HuH-7 (cell line): Measurements from ENCODE around the gene ARHGAP4.

Source experiments
- DNase-seq: peaks from one replicate; pipeline ENCODE4 v3.0.0; 2011; ENCODE audit warnings: low spot score

Gene ARHGAP4

DNA sequence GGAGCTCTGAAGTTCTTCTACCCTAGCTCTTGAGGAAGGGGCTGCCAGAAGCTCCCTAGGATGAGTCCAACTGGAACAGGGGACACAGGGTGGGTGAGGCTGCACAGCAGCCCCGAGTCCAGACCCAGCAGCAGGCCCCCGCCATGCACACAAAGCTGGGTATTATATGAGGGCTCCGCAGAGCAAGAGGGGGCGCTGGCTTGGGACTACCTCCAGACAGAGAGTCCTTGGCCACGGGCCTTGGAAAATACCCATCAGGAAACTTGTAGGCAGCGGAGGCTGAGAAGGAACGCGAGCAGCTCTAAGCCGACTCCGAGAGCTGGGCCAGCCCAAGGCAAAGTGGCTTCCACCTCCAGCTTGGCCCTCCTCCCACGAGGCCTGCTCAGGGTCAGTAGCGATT lies 37.5 kb upstream of the ARHGAP4 start:
- DNase-seq: no peak

DNA sequence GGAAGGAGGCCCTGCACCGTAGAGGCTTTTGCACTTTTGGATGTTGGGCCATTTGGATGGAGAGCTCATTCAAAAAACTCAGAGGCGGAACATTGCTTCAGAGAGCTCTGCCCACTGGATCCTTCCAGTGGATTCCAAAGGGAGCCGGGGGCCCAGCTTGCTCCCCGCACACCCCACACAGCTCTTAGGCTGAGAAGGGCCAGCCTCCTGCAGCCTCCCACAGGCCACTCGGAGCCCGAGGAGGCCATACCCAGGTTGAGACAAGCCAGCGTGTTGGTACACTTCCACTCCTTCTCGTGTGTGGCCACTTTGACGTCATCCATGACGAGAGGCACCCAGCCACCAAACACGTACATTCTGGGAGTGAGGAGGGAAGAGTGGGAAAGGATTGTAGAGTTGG lies 35.2 kb upstream of the ARHGAP4 start:
- DNase-seq: no peak

DNA sequence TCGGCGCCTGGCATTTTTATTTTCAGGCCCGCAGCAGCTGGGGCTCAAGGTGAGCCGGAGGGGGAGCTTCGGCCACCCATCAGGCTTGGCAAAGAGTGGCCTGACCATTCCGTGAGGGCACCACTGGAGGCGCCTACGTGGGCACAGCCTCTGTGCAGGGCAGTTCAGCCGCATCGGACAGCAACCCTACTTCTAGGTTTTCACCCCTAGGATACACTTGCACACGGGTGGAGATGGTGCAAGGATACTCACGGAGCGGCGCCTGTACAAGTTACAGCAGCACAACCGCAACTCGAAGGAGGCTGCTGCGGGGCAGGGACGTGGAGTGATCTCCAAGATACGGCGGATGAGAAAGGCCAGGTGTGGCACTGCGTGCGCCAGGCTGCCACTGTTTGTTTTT lies 34.7 kb upstream of the ARHGAP4 start:
- DNase-seq: no peak

DNA sequence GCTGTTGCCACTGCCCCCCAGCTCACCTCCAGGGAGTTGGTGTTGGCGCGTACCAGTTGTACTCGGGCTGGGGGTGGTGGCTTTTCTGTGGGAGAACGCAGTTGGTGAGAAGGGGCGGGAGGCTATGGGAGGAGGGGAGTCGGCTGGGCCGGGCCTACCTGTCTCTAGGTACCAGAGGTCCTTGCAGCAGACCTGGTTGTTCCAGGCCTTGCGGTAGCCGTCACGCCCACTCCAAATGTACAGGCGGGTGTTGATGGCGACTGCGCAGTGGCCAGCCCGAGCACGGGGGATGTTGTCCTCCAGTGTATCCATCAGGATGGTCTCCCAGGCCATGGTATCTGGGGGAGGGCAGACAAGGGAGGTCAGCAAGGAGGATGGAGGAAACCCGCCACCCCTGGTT lies 34.0 kb upstream of the ARHGAP4 start:
- DNase-seq: no peak

DNA sequence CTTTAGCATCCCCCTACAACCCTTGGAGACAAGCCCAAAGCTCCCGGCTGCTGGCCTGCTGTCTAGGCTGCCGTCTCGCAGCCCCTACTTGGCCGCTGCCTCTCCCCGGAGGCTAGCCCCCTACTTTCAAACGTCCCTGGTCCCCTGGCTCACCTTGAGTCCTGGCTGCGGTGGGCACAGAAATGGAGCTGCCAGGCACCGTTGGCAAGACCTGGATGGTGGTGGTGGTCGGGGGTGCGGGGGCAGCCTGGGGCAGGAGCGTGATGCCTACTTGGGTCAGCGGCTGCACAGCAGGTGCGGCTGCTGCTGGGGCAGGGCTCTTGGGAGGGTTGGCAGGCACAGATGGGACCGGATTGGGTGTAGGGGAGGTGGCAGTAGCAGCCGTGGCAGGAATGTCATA lies 33.6 kb upstream of the ARHGAP4 start:
- no peak for DNase-seq

DNA sequence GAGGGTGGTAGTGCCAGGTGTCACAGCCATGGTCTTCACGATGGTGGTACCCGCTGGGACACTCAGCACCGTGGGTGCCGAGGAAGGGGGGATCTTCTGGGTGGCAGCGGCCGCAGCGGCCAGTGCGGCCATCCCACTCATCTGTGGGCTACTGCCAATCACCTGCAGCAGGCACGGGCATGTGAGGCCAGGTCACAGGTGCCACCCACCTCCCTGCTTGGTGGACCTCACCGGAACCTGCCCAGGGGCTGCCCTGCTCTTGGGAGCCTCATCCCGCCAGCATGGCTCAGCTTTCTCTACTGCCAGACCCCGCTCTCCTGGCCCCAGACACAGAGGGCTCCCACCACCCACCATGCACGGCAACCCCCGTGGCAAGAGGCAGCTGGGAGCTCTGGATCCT lies 32.5 kb upstream of the ARHGAP4 start:
- no peak for DNase-seq

DNA sequence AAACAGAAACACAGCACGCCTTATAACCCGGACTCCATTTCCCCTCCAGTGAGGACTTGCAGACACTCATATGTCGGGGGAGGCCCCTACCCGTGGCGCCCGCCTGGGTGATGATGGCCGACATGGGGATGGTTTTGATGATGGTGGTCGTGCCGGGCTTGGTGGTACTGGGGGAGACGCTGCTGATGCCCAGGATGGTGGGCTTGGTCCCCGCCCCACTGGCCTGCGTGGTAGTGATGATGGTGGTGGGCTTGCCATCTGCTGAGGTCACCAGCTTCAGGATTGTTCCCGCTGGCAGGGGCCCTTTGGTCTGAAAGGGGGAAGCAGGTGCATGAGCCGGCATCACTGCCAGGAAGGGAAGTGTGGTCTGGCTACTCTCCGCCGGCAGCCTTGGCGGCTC lies 31.2 kb upstream of the ARHGAP4 start:
- no peak for DNase-seq

DNA sequence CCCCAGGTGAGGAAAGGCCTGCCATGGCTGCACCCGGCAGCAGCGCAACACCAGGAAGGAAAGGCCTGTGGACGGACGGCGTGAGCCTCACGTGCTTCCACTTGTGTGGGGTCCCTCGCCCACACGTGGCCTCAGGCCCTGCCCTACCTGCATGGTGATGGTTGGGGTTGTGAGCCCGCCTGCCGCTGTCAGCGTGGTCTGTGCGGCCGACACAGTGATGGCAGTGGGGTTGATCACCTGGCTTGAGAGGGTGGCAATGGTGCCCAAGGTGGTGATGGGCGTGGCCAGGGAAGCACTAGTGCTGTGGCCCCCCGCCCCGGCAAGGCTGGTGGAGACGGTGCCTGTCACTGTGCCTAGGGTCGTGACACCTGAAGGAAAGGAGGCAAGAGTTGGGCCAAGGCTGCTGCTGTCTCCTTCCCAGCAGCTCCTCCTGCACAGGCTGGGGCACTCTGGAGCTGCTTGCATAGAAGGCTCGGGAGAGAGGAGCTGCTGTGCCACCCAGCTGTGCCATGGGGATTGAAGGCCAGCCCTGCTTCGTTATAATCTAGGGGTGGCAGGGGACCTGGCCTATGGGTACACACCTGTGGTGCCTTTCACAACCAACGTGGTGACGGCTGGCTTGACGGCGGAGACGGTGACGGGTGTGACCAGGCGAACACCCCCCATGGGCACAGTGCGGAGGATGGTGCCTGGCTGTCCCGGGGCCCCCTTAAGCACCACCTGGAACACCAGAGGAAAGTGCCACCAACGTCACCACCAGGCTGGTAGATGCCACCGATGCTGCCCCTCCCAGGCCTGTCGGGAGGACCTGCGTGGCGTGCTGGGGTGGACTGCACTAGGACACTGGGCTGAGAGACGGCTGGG lies 30.2 kb upstream of the ARHGAP4 start:
- no peak for DNase-seq

DNA sequence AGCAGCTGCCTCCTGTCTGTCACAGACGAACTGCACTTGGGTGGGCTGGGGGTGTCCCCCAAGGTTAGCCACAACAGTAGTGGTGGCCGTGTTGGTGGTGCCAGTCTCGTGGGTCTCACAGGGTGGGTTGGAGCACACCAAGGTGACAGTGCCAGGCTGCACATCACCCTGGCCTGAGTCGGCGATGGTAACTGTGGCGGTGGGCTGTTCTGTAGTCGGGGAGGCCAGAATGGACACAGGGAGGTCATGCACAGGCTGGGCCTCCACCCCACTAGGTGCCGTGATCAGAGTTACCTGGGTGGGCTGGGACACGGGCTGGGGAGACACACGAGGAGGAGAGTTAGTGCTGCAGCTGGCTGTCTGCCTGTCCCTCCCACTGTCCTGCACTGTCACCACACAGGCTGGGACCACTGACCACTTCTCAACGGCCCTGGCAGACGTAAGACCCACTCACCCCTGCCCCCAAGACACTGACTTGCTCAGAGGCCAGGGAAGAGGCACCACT lies 29.2 kb upstream of the ARHGAP4 start:
- no peak for DNase-seq

DNA sequence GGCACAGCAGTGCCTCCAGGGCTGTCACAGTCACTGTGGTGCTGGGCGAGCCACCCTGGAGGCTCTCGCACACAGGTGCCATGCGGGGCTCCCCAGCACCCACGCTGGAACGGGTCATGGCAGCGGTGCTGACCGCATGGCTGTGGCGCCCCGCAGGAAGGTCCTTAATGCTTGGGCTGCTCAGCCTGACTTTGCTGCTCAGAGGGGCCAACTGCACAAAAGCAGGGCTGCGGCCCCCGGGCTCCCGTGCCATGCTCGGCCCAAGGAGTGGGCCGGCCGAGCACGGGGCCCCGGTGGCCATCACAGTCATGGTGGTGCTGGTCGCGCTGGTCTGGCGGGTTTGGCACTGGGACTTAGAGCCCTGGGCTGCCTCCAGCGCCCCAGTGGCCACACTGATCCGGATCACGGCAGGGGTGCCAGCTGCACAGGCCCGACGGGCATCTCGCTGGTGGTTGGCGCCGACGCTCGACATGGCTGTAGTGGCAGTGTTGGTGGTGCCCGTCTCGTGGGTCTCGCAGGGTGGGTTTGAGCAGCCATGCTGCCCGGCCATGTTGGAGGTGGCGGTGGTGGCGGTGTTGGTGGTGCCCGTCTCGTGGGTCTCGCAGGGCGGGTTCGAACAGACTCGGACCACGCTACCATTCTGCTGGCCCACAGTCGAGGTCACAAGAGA lies 28.6 kb upstream of the ARHGAP4 start:
- no peak for DNase-seq

DNA sequence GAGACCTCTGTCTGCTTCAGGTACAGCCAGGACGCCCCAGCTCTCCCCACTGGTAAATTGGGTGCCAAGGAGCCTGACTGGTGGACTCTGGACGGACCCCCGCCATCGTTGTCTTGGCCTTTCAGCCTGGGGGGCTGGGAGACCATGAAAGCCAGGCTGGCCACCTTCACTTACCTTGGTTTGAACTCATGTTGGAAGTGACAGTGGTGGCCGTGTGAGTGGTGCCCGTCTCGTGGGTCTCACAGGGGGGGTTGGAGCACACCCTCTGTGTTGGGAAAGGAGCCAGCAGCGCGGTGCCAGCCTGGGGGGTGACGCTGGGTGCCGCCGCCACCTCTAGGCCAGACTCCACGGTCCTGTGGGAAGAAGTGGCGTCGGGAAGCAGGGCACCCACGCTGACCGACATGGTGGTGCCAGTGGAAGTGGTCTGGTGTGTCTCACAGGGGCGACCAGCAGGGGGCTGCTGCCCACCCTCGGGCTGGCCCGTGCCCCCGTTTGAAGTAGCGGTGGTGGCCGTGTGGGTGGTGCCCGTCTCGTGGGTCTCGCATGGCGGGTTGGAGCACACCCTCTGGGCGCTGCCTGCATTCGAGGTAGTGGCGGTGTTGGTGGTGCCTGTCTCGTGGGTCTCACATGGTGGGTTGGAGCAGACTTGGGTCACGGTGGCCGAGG lies 28.0 kb upstream of the ARHGAP4 start:
- no peak for DNase-seq

DNA sequence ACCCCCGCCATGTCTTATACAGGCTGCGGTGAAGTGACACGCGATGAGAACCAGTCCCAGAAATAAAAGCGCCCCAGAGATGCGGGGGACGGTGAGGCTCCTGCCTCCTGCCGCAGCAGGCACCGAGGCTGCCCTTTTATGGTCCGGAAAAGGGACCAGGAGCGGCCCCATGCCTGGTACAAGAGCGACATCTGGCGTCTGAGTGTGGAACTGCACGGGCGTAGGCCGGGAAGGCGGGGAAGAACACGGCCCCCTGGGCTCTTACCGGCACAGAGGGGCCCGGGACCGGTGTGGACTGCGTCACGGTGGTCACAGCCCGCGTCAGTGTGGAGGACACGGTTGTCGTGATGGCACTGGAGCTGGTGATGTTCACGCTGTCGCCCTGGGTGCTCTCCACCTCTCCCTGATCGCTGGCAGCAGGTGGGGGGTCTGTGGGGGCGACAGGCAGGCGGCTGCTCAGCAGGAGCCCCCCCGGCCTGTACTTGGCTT lies 27.3 kb upstream of the ARHGAP4 start:
- peak; percentile 85 for DNase-seq

DNA sequence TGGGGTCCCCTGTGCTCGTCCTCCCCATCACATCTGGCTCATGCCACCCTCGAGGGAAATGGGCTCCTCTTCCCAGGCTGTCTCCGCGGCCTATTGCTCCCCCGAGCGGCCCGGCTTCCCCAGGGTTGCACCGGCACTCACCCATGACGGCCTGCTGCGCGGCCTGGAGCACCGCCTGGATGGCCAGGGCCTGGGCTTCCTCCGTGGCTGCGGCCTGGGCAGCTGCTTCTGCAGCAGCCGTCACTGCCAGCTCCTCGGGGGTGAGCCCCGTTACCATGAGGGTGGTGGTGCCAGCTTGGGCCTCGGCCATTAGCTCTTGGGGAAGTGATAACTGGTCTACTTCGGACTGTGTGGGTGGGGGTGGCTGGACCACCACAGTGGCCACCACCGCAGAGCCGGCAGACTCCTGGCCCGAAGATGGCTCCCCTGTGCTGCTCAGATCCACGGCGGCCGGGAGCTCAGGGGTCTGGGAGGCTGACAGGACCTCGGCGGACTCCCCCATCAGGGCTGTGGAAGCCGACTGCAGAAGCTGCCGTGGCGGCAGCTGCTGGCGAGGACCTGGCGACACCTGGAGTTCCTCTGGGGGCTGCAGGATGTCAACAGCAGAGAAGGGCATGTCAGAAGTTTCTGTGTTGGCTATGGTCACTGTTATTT lies 26.4 kb upstream of the ARHGAP4 start:
- DNase-seq: no peak

DNA sequence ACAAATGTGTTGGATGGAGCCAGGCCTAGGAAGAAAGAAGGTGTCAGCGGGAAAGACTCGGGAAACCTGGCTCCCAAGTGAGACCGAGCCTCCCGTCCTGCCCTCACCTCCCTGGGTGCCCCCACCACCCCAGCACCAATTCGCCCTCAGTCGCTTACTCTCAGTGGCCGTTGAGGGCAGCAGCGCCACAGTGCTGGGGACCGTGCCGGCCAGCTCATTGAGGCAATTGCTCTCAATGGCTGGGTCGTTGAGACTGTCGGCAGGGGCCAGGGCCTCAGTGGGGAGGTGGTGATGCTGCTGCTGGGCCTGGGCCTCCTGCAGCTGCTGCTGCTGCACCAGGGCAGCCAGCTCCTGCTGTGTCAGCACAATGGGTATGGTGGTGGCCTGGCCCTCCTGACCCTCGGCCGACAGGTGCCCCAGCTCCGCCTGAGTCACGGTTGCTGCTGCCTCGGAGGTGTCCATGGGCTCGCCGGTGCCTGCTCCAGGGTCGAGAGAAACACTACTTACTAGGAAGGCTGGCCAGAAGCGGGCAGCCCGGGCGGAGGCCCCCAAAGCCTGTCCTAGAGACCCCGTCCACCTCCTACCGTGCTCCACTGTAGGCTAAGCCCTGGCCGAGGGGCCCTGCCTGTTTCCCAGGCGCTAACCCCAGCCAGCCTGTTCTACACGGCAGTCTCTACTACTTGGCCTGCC lies 25.8 kb upstream of the ARHGAP4 start:
- no peak for DNase-seq

DNA sequence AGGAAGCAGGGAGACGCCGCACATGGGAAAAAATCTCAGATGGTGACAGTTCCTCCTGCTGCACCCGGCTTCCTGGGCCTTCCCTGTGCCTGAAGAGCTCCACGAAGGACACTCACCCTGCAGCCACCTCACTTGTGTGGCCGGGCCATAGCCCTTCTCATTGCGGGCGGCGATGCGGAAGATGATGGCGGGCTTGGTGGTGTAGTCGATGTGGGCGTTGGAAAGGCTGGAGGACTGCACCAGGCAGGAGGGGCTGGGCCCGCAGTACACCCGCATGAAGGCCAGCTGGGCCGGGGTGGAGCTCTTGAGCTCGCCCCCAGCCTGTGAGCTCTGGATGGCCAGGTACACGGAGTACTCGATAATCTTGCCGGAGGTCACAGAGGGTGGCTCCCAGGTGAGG lies 24.1 kb upstream of the ARHGAP4 start:
- no peak for DNase-seq

DNA sequence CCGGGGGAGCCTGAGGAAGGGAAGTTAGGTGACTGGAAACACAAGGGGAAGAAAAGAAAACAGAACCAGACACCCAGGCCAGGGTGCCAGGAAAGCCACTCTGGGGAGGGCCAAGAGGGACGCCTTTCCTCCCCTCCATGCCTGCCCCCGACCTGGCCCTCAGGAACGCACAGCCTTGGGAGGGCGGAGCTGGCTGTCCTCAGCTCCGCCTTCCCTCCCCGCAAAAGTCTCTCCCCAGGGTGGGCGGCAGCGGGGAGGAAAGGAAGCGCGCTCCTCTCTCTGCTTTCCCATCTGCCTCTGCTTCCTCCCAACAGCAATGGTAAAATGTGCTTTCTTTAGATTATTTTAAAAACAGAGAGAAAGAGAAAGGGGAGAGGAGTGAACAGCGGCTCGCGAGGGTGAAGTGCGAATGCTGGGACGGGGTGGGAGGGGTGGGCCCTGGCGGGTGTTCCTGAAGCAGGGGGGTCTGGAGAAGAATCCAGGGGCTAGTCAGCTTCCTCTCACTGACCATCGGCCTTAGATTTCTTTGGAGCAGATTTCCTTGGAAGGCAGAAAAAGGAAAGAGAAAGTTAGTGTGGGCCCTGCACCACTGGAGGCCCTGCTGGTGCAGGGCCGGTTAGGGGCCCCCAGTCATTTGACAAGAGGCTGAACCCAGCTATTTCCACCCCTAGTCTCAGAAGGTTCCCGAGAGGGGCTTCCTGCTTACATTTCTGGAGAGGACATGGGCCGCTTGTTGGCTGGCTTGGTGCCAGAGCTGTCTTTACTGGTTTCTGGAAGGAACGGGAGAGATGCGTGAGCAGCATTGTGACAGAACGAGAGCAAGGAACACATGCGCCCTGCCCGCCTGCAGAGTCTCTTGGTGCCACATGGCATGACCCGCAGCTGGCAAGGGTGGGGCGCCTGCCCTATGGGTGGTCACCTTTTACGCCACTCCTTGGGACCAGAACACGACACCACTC lies 23.1 kb upstream of the ARHGAP4 start:
- DNase-seq: no peak

DNA sequence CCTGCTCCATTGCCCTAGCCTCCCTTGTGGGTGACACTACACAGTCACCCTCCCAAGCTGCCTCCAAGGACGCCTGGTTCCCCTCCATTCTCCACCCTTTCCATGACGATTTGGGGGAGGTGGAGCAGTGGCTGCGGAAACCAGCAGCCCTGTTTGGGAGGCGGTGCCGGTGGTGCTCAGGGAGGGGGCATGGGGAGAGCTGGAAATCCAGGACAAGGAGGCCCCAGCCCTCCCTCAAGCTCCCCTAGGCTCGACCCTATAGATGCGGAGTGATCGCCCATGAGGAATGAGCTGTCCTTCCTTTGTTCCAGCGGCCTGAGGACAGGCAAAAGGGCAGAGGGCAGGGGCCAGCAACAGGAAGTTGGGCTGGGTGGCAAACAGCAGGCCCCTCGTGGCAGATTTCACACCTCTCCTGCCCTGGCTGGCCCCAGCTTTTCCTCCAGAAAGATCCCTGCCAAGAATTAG lies 22.0 kb upstream of the ARHGAP4 start:
- DNase-seq: no peak

DNA sequence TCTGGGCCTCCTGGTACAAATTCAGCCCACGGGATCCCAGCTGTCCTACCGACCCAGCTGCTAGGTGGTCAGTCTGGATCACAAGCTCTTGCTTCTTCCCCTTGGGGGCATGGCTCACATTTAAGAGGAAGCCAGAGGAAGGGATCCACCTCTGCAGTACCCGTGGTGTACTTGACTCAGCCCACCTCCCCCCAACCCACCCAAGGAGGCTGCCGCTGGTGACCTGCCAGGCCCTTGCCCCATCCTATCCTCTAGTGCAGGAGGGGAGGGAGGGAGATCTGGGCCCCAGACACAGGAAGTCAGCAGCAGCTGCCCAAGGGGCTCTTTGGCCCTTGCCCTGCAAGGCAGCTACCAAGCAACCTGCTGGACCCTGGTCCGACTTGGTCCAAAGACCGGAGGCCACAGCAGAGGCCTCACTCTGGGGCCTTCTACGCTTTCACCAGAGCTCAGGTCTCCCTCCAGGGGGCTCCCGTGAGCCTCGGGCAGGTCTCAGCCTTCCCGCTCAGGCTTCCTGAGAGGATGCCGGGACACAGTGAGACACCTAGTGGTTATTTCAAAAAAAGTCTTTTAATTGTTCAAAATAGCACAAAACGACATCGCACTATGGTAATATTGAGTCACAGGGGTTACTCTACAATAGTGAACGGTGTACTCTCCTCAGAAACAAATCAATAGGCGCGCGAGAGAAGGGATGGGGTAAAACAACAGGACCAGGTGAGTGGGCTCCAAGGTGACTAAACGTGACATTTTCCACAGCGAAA lies 21.1 kb upstream of the ARHGAP4 start:
- DNase-seq: peak; percentile 81
